Duodenal mucosa (tissue), 2 donors: ENCODE results near the gene SERPINA1.

ENCODE experiments used
- H3K27ac ChIP-seq: one replicate; pipeline ENCODE4 v1.7.0; 2013; ENCODE audit warnings: low read depth, low read length
- H3K27me3 ChIP-seq, 2 donors: one replicate each; pipeline ENCODE4 v1.7.0; 2013; ENCODE audit warnings: low read length in 2 of 2, control low read depth in 1 of 2; ENCODE audit not compliant: insufficient read depth in 2 of 2, control insufficient read depth in 1 of 2
- H3K36me3 ChIP-seq, 2 donors: one replicate each; pipeline ENCODE4 v1.7.0; 2013; ENCODE audit warnings: low read length in 2 of 2, control low read depth in 1 of 2; ENCODE audit not compliant: insufficient read depth in 2 of 2, control insufficient read depth in 1 of 2
- H3K4me1 ChIP-seq, 2 donors: one replicate each; pipeline ENCODE4 v1.7.0; 2013; ENCODE audit warnings: low read length in 2 of 2, control low read depth in 1 of 2; ENCODE audit not compliant: insufficient read depth in 2 of 2, control insufficient read depth in 1 of 2
- H3K4me3 ChIP-seq, 2 donors: one replicate each; pipeline ENCODE4 v1.7.0; 2013; ENCODE audit warnings: low read length in 2 of 2, low read depth in 1 of 2
- H3K9ac ChIP-seq, 2 donors: one replicate each; pipeline ENCODE4 v1.7.0; 2013; ENCODE audit warnings: low read length in 2 of 2, low read depth in 1 of 2
- H3K9me3 ChIP-seq, 2 donors: one replicate each; pipeline ENCODE4 v1.7.0; 2013; ENCODE audit warnings: low read length in 2 of 2, control low read depth in 1 of 2; ENCODE audit not compliant: control insufficient read depth in 1 of 2

SERPINA1 gene

DNA sequence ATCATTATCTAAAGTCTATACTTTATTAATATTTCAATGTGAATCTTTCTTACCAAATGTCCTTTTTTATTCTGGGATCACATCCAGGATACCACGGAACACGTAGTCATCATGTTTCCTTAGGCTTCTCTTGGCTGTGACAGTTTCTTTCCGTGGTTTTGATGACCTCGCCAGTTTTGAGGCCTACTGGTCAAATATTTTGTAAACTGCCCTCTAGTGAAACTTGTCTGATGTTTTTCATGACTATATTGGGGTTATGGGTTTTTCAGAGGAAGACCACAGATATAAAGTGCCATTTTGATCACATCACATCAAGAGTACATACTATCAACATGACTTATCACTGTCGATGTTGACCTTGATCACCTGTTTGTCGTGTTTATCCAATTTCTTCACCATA, 51.1 kb downstream of the SERPINA1 start:
- Histone ChIP-seq H3K36me3 (no peaks in the 10 kb centered on the region), H3K9ac (no peak overlapping the region), H3K27ac (no peak overlapping the region), H3K9me3 (no peaks in the 10 kb centered on the region), H3K4me3 (no peak overlapping the region), H3K27me3 (no peaks in the 10 kb centered on the region), H3K4me1 (peaks cover 5 to 9% of the 10 kb centered on the region in 2 donors)

DNA sequence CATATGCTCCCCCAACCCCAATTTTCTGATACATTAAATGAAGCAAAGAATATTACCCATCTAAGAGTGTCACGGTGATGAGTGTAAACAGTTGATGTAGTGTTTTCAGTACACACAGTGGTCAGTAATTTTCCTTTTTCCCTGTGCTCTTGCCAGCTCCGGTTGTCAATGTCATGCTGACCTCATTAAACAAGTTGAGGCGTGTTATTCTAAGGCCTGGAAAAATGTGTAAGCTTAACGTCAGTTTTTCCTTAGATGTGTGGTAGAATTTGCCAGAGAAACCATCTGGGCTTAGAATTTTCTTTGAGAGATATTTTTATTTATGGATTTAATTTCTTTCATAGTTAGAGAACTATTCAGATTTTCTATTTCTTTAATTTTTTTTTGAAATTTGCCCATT, 53.5 kb downstream of the SERPINA1 start:
- no peak overlapping the region for H3K4me3 ChIP-seq
- no peak overlapping the region for H3K9ac ChIP-seq
- H3K27ac ChIP-seq: no peak overlapping the region
- H3K9me3 ChIP-seq: no peaks in the 10 kb centered on the region
- no peaks in the 10 kb centered on the region for H3K36me3 ChIP-seq
- no peaks in the 10 kb centered on the region for H3K4me1 ChIP-seq
- H3K27me3 ChIP-seq: no peaks in the 10 kb centered on the region

DNA sequence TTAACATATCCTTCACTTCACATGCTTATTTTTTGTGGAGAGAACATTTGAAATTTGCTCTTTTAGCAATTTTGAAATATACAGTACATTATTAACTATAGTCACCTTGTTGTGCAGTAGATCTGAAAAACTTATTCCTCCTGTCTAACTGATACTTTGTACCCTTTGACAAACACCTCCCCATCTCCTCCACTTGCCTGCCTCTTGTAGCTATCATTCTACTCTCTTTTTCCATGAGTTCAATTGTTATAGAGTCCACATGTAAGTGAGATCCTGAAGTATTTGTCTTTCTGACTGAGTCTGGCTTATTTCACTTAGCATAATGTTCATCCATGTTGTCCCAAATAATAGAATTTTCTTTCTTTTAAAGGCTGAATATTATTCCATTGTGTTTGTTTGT, 55.8 kb downstream of the SERPINA1 start:
- H3K4me1 ChIP-seq: no peaks in the 10 kb centered on the region
- H3K36me3 ChIP-seq: no peaks in the 10 kb centered on the region
- H3K9me3 ChIP-seq: no peaks in the 10 kb centered on the region
- H3K27me3 ChIP-seq: no peaks in the 10 kb centered on the region
- no peak overlapping the region for H3K4me3 ChIP-seq
- H3K27ac ChIP-seq: no peak overlapping the region
- no peak overlapping the region for H3K9ac ChIP-seq

- H3K9ac ChIP-seq: no peak overlapping the region
- H3K27ac ChIP-seq: no peak overlapping the region
- no peaks in the 10 kb centered on the region for H3K4me1 ChIP-seq
Measured at GRCh38 chr14:94332063-94332583, 56.3 kb downstream of the SERPINA1 start.

DNA sequence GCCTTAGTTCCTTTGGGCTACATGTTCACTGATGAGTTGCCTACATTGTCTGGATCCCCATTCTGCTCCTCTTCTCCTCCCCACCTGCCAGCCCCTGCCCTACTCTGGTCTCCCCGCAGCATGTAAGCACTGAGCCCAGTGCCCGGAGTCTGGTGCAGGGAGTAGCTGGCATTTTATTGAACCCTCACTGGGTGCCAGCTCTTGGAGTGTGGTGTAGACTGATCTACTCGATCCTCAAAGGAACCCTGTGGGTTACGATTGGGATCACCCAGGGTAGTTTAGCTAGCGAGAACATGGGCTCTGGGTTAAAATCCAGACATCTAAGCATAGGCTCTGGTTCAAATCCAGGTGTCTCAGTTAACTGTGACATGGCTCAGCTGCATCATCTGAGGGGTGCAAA, 56.9 kb downstream of the SERPINA1 start:
- no peaks in the 10 kb centered on the region for H3K27me3 ChIP-seq
- H3K9me3 ChIP-seq: no peaks in the 10 kb centered on the region
- no peak overlapping the region for H3K27ac ChIP-seq
- H3K4me3 ChIP-seq: no peak overlapping the region
- no peaks in the 10 kb centered on the region for H3K36me3 ChIP-seq
- H3K9ac ChIP-seq: no peak overlapping the region
- H3K4me1 ChIP-seq: no peaks in the 10 kb centered on the region

More at GRCh38 chr14:94332063-94332583, 56.3 kb downstream of the SERPINA1 start:
- Histone ChIP-seq H3K36me3 (no peaks in the 10 kb centered on the region), H3K27me3 (no peaks in the 10 kb centered on the region), H3K9me3 (no peaks in the 10 kb centered on the region), H3K4me3 (no peak overlapping the region)

- H3K9ac ChIP-seq: no peak overlapping the region
- H3K36me3 ChIP-seq: no peaks in the 10 kb centered on the region
- H3K27ac ChIP-seq: no peak overlapping the region
Measured at GRCh38 chr14:94330857-94331256, 57.5 kb downstream of the SERPINA1 start.

GRCh38 chr14:94330432-94330831, 58.0 kb downstream of the SERPINA1 start:
- Histone ChIP-seq H3K9ac (no peak overlapping the region), H3K27me3 (no peaks in the 10 kb centered on the region), H3K4me1 (no peaks in the 10 kb centered on the region), H3K4me3 (no peak overlapping the region), H3K9me3 (no peaks in the 10 kb centered on the region), H3K27ac (no peak overlapping the region), H3K36me3 (no peaks in the 10 kb centered on the region)

More at GRCh38 chr14:94330857-94331256, 57.5 kb downstream of the SERPINA1 start:
- H3K4me3 ChIP-seq: no peak overlapping the region
- H3K27me3 ChIP-seq: no peaks in the 10 kb centered on the region
- no peaks in the 10 kb centered on the region for H3K9me3 ChIP-seq
- H3K4me1 ChIP-seq: no peaks in the 10 kb centered on the region

- H3K4me1 ChIP-seq: no peaks in the 10 kb centered on the region
- H3K4me3 ChIP-seq: no peak overlapping the region
- H3K9ac ChIP-seq: no peak overlapping the region
- no peaks in the 10 kb centered on the region for H3K27me3 ChIP-seq
- H3K36me3 ChIP-seq: no peaks in the 10 kb centered on the region
- no peak overlapping the region for H3K27ac ChIP-seq
- H3K9me3 ChIP-seq: no peaks in the 10 kb centered on the region
Measured at GRCh38 chr14:94329857-94330256, 58.5 kb downstream of the SERPINA1 start.

- H3K36me3 ChIP-seq: no peaks in the 10 kb centered on the region
- H3K9ac ChIP-seq: no peak overlapping the region
- no peak overlapping the region for H3K27ac ChIP-seq
- H3K27me3 ChIP-seq: no peaks in the 10 kb centered on the region
- H3K4me3 ChIP-seq: no peak overlapping the region
- H3K4me1 ChIP-seq: no peaks in the 10 kb centered on the region
- H3K9me3 ChIP-seq: no peaks in the 10 kb centered on the region
Measured at GRCh38 chr14:94328196-94328595, 60.2 kb downstream of the SERPINA1 start.
